Measurements from ENCODE around the gene PPCDC. TPM values are rescaled to one million over a fixed set of nuclear protein-coding genes. Genes with fewer than 3 reads are reported as not detected.
"Not testable (repeated sequence)": the region's sequence is repeated elsewhere in the genome, so short reads cannot be mapped to it uniquely, and the experiment has no call there.

Gene PPCDC
- total RNA-seq, 1 experiment from 2014 or later, result 14.7 TPM

- DNase-seq, result no peak
- peaks cover 10% of the 10 kb centered on the region for H3K9me3 Mint-ChIP-seq (ENCODE audit: unreplicated experiment)
- no peak for TF ChIP-seq CTCF (IDR thresholded peaks at IDR 0.05; ENCODE audit: insufficient read depth in 1 of 2, low read depth in 1 of 2, low read length in 1 of 2, severe bottlenecking in 1 of 2, unreplicated experiment in 1 of 2)
- POLR2A ChIA-PET, result no interaction called here
- H3K4me1 ChIP-seq, result peaks cover 4% of the 10 kb centered on the region
- H3K27me3 ChIP-seq (replicated peaks; ENCODE audit: control insufficient read depth, insufficient read depth, low read length), result no peaks in the 10 kb centered on the region
- H3K36me3 ChIP-seq (ENCODE audit: control insufficient read depth, insufficient read depth, low read length), result no peaks in the 10 kb centered on the region
- no peaks in the 10 kb centered on the region for H3K27me3 Mint-ChIP-seq (ENCODE audit: insufficient read depth, unreplicated experiment)
- no peak overlapping the region for H3K27ac Mint-ChIP-seq (ENCODE audit: unreplicated experiment)
- peaks cover 9% of the 10 kb centered on the region for H3K36me3 Mint-ChIP-seq (ENCODE audit: insufficient read depth, unreplicated experiment)
- no peak overlapping the region for H3K4me3 Mint-ChIP-seq (ENCODE audit: unreplicated experiment)
- no TSS peak for BruUV-seq (replicated peaks)
- no peak overlapping the region for H3K4me3 ChIP-seq (ENCODE audit: low read depth, low read length)
- H3K4me1 Mint-ChIP-seq (ENCODE audit: low read depth, unreplicated experiment), result peaks cover 12% of the 10 kb centered on the region
- H3K9me3 ChIP-seq, result peaks cover 15% of the 10 kb centered on the region
- intact Hi-C loops (cut with micrococcal nuclease; ENCODE audit: unreplicated experiment), result no loop called here
- CTCF ChIA-PET, result no interaction called here
Observed at GRCh38 chr15:75073197-75073596, 49.8 kb downstream of the PPCDC start.

GRCh38 chr15:75076277-75076676, 52.9 kb downstream of the PPCDC start:
- no peak for TF ChIP-seq CTCF (IDR thresholded peaks at IDR 0.05; ENCODE audit: insufficient read depth in 1 of 2, low read depth in 1 of 2, low read length in 1 of 2, severe bottlenecking in 1 of 2, unreplicated experiment in 1 of 2)
- H3K9me3 Mint-ChIP-seq (ENCODE audit: unreplicated experiment), result peaks cover 10% of the 10 kb centered on the region

GRCh38 chr15:75077551-75077961, 54.2 kb downstream of the PPCDC start:
- H3K4me3 ChIP-seq (ENCODE audit: low read depth, low read length); H3K27me3 ChIP-seq (replicated peaks; ENCODE audit: control insufficient read depth, insufficient read depth, low read length); DNase-seq; BruUV-seq (replicated peaks); H3K4me3 Mint-ChIP-seq (ENCODE audit: unreplicated experiment); intact Hi-C loops (cut with micrococcal nuclease; ENCODE audit: unreplicated experiment); H3K36me3 ChIP-seq (ENCODE audit: control insufficient read depth, insufficient read depth, low read length); H3K36me3 Mint-ChIP-seq (ENCODE audit: insufficient read depth, unreplicated experiment); H3K27ac Mint-ChIP-seq (ENCODE audit: unreplicated experiment); CTCF ChIA-PET; H3K4me1 Mint-ChIP-seq (ENCODE audit: low read depth, unreplicated experiment); H3K27me3 Mint-ChIP-seq (ENCODE audit: insufficient read depth, unreplicated experiment); H3K4me1 ChIP-seq; POLR2A ChIA-PET: not testable (repeated sequence)
- peaks cover 10% of the 10 kb centered on the region for H3K9me3 Mint-ChIP-seq (ENCODE audit: unreplicated experiment)
- H3K9me3 ChIP-seq, result peaks cover 15% of the 10 kb centered on the region

More at GRCh38 chr15:75076277-75076676, 52.9 kb downstream of the PPCDC start:
- no peak for DNase-seq
- Mint-ChIP-seq H3K36me3 (ENCODE audit: insufficient read depth, unreplicated experiment) (peaks cover 9% of the 10 kb centered on the region), H3K27me3 (ENCODE audit: insufficient read depth, unreplicated experiment) (no peaks in the 10 kb centered on the region), H3K4me3 (ENCODE audit: unreplicated experiment) (no peak overlapping the region), H3K27ac (ENCODE audit: unreplicated experiment) (no peak overlapping the region), H3K4me1 (ENCODE audit: low read depth, unreplicated experiment) (no peaks in the 10 kb centered on the region)
- Histone ChIP-seq H3K36me3 (ENCODE audit: control insufficient read depth, insufficient read depth, low read length) (no peaks in the 10 kb centered on the region), H3K9me3 (peaks cover 15% of the 10 kb centered on the region), H3K4me3 (ENCODE audit: low read depth, low read length) (no peak overlapping the region), H3K27me3 (replicated peaks; ENCODE audit: control insufficient read depth, insufficient read depth, low read length) (no peaks in the 10 kb centered on the region), H3K4me1 (no peaks in the 10 kb centered on the region)
- BruUV-seq (replicated peaks), result no TSS peak
- ChIA-PET CTCF (no interaction called here), POLR2A (interaction anchor here (0.7 kb wide), 1 partner anchor 124 kb away, joined by 3 read pairs; no protein-coding TSS in a partner anchor)
- intact Hi-C loops (cut with micrococcal nuclease; ENCODE audit: unreplicated experiment), result no loop called here

DNA sequence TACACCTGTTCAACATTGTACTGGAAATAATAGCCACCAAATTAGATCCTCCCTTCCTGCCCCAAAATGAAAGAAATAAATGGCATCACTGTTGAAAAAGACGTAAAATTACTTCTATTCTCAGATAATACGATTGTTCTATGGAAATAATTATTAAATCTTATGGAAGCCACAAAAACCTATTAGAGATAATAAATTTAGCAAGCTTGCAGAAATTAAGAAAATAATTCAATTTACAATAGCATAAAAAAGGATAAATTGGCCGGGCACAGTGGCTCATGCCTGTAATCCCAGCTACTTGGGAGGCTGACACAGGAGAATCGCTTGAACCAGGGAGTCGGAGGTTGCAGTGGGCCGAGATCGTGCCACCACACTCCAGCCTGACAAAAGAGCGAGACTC, 57.8 kb downstream of the PPCDC start:
- no peak overlapping the region for H3K4me3 ChIP-seq (ENCODE audit: low read depth, low read length)

More for the DNA sequence above, 57.8 kb downstream of the PPCDC start:
- BruUV-seq (replicated peaks), result no TSS peak
- no peak for DNase-seq
- ChIA-PET CTCF (no interaction called here), POLR2A (interaction anchor here (0.7 kb wide), 1 partner anchor 51 kb away, joined by 5 read pairs; no protein-coding TSS in a partner anchor)
- Mint-ChIP-seq H3K36me3 (ENCODE audit: insufficient read depth, unreplicated experiment) (no peaks in the 10 kb centered on the region), H3K9me3 (ENCODE audit: unreplicated experiment) (peaks cover 16% of the 10 kb centered on the region), H3K27me3 (ENCODE audit: insufficient read depth, unreplicated experiment) (no peaks in the 10 kb centered on the region), H3K4me3 (ENCODE audit: unreplicated experiment) (no peak overlapping the region), H3K4me1 (ENCODE audit: low read depth, unreplicated experiment) (no peaks in the 10 kb centered on the region), H3K27ac (ENCODE audit: unreplicated experiment) (no peak overlapping the region)
- intact Hi-C loops (cut with micrococcal nuclease; ENCODE audit: unreplicated experiment), result no loop called here
- Histone ChIP-seq H3K4me1 (no peaks in the 10 kb centered on the region), H3K36me3 (ENCODE audit: control insufficient read depth, insufficient read depth, low read length) (no peaks in the 10 kb centered on the region), H3K9me3 (peaks cover 13% of the 10 kb centered on the region), H3K27me3 (replicated peaks; ENCODE audit: control insufficient read depth, insufficient read depth, low read length) (no peaks in the 10 kb centered on the region)
- no peak for TF ChIP-seq CTCF (IDR thresholded peaks at IDR 0.05; ENCODE audit: insufficient read depth in 1 of 2, low read depth in 1 of 2, low read length in 1 of 2, severe bottlenecking in 1 of 2, unreplicated experiment in 1 of 2)
